ENCODE data around the gene KCNH5.

DNA sequence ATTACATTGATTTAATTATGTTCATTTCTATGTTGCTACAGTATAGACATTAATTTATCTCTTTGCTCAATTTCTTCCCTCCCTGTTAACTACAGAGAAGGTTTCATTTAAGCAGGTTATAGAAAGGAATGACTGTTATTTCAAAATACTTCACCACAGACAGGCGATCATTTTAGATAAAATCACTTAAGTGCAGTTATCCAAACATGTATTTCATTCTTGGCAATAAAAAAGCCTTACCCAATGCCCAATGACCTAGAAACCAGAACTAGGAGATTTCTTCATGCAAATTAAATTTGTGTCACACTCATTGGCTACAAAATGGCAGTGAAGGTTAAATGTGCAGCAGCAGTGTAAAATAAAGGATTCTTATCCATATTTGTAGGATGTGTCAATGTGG lies 266.4 kb downstream of the KCNH5 start:
- TF ChIP-seq, protein P1, sequence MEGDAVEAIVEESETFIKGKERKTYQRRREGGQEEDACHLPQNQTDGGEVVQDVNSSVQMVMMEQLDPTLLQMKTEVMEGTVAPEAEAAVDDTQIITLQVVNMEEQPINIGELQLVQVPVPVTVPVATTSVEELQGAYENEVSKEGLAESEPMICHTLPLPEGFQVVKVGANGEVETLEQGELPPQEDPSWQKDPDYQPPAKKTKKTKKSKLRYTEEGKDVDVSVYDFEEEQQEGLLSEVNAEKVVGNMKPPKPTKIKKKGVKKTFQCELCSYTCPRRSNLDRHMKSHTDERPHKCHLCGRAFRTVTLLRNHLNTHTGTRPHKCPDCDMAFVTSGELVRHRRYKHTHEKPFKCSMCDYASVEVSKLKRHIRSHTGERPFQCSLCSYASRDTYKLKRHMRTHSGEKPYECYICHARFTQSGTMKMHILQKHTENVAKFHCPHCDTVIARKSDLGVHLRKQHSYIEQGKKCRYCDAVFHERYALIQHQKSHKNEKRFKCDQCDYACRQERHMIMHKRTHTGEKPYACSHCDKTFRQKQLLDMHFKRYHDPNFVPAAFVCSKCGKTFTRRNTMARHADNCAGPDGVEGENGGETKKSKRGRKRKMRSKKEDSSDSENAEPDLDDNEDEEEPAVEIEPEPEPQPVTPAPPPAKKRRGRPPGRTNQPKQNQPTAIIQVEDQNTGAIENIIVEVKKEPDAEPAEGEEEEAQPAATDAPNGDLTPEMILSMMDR (IDR thresholded peaks at IDR 0.05) = no peak
- TF ChIP-seq POLR2A (IDR thresholded peaks at IDR 0.05) (no peak), POLR2AphosphoS5 (IDR thresholded peaks at IDR 0.05) (no peak)

Measured in prostate gland (tissue), 2 donors.